HCT116 (cell line): ENCODE measurements around the gene NINJ2. TPM values are rescaled to one million over a fixed set of nuclear protein-coding genes. Genes with fewer than 3 reads are reported as not detected.

Source experiments
- ATAC-seq: fragments of 200-7000 bp; cut with Tn5 transposase; 2 replicates; pipeline ENCODE4 v1.9.1; 2020; ENCODE audit warnings: mild to moderate bottlenecking, moderate library complexity
- BruUV-seq: library from RNA; stranded (reverse); fragments of 400-500 nt; replicated peaks from 2 replicates; lab custom pipeline; 2021; lab: Mats Ljungman, UMichigan
- CTCF ChIA-PET: fragments of 300-600 bp; sonication (Branson Sonifier 250); formaldehyde crosslinking; loops from one replicate; lab custom pipeline; 2021; ENCODE audit warnings: antibody characterized with exemption; lab: Charles Lee
- POLR2A ChIA-PET: fragments of 300-600, 350-600 bp; sonication (Branson Sonifier 250); formaldehyde crosslinking; loops from one replicate; lab custom pipeline; 2021; ENCODE audit warnings: antibody characterized with exemption; lab: Charles Lee
- RAD21 ChIA-PET, 2 experiments: fragments of 300-600 bp; sonication (Branson Sonifier 250); formaldehyde crosslinking; loops; one replicate each; lab custom pipeline; 2023; ENCODE audit warnings: low total read pairs in 2 of 2; ENCODE audit not compliant: uncharacterized antibody in 2 of 2, unreplicated experiment in 2 of 2, low non-redundant PET in 1 of 2; lab: Charles Lee
- DNase-seq: peaks from one replicate; pipeline ENCODE4 v3.0.0-alpha.2; 2010; ENCODE audit warnings: low read depth, low spot score
- H2AFZ ChIP-seq: fragments of 200-600 bp; shearing (Covaris generic), sonication (generic); 2 replicates; pipeline ENCODE4 v1.6.1; 2017; ENCODE audit warnings: low read depth, mixed run types, mixed read lengths, antibody characterized with exemption, low read length; ENCODE audit not compliant: poor library complexity, severe bottlenecking
- H3K27ac ChIP-seq: 2 replicates; pipeline ENCODE4 v1.5.1; 2012; ENCODE audit warnings: low read depth, low read length
- H3K27me3 ChIP-seq: fragments of 200-600 bp; sonication (generic); 2 replicates; pipeline ENCODE4 v1.6.1; 2016; ENCODE audit warnings: mixed run types, low read length, mixed read lengths; ENCODE audit not compliant: insufficient read depth
- H3K36me3 ChIP-seq, 2 experiments: fragments of 200-500 bp in 1 of 2; fragments of 200-600 bp in 1 of 2; sonication (Bioruptor generic) in 1 of 2; sonication (generic) in 1 of 2; 2 replicates each; pipeline versions ENCODE4 v1.5.1 to v1.6.1; 2014 to 2016; ENCODE audit warnings: low read length in 2 of 2, inconsistent platforms in 1 of 2, mixed read lengths in 1 of 2, mixed run types in 1 of 2; ENCODE audit not compliant: insufficient read depth in 2 of 2, control insufficient read depth in 1 of 2
- H3K4me1 ChIP-seq, 2 experiments: fragments of 200-600 bp in 1 of 2; sonication (generic) in 1 of 2; 2 replicates each; pipeline versions ENCODE4 v1.5.1 to v1.6.1; 2012 to 2017; ENCODE audit warnings: low read length in 2 of 2, inconsistent platforms in 1 of 2, mild to moderate bottlenecking in 1 of 2, mixed read lengths in 1 of 2, mixed run types in 1 of 2, moderate library complexity in 1 of 2; ENCODE audit not compliant: insufficient read depth in 2 of 2, control insufficient read depth in 1 of 2
- H3K4me2 ChIP-seq: fragments of 200-600 bp; sonication (generic); 2 replicates; pipeline ENCODE4 v1.6.1; 2017; ENCODE audit warnings: mixed run types, low read length, mixed read lengths
- H3K4me3 ChIP-seq, 2 experiments: fragments of 200-600 bp in 1 of 2; sonication (generic) in 1 of 2; replicated peaks in 1 of 2; 2 replicates each; pipeline ENCODE4 v1.5.1; 2011 to 2016; ENCODE audit warnings: low read length in 2 of 2, control low read depth in 1 of 2, low read depth in 1 of 2, mild to moderate bottlenecking in 1 of 2, mixed read lengths in 1 of 2, mixed run types in 1 of 2
- H3K79me2 ChIP-seq: fragments of 200-600 bp; sonication (generic); 2 replicates; pipeline ENCODE4 v1.6.1; 2017; ENCODE audit warnings: mild to moderate bottlenecking, mixed run types, low read length, moderate library complexity, mixed read lengths; ENCODE audit not compliant: insufficient read depth
- H3K9ac ChIP-seq: fragments of 200-600 bp; sonication (generic); 2 replicates; pipeline ENCODE4 v1.6.1; 2016; ENCODE audit warnings: low read length, mixed read lengths
- H3K9me2 ChIP-seq: fragments of 200-600 bp; sonication (generic), shearing (Covaris generic); 2 replicates; pipeline ENCODE4 v1.6.1; 2017; ENCODE audit warnings: mixed run types, mild to moderate bottlenecking, moderate library complexity; ENCODE audit not compliant: insufficient read depth
- H3K9me3 ChIP-seq, 2 experiments: fragments of 200-500 bp in 1 of 2; fragments of 200-600 bp in 1 of 2; sonication (Bioruptor generic) in 1 of 2; sonication (generic) in 1 of 2; 2 replicates each; pipeline ENCODE4 v1.6.1; 2014 to 2017; ENCODE audit warnings: low read length in 2 of 2, mixed read lengths in 2 of 2, inconsistent platforms in 1 of 2, low read depth in 1 of 2, mild to moderate bottlenecking in 1 of 2, mixed run types in 1 of 2, moderate library complexity in 1 of 2; ENCODE audit not compliant: control insufficient read depth in 1 of 2, insufficient read depth in 1 of 2
- H4K20me1 ChIP-seq: fragments of 200-600 bp; sonication (generic), shearing (Covaris generic); 2 replicates; pipeline ENCODE4 v1.6.1; 2017; ENCODE audit warnings: mixed run types, mild to moderate bottlenecking, moderate library complexity; ENCODE audit not compliant: insufficient read depth
- CEBPB ChIP-seq: IDR thresholded peaks from 2 replicates; pipeline ENCODE4 v1.6.1; 2012; ENCODE audit warnings: low read depth
- ELF1 ChIP-seq: IDR thresholded peaks from 2 replicates; pipeline ENCODE4 v1.6.1; 2012; ENCODE audit warnings: low read depth, borderline replicate concordance
- EZH2 ChIP-seq: fragments of 200-600 bp; sonication (generic); IDR thresholded peaks from 2 replicates; pipeline ENCODE4 v1.6.1; 2017; ENCODE audit warnings: antibody characterized with exemption, mixed run types
- EZH2phosphoT487 ChIP-seq: fragments of 200-600 bp; IDR thresholded peaks from 2 replicates; pipeline ENCODE4 v1.6.1; 2018; ENCODE audit warnings: antibody characterized with exemption, borderline replicate concordance
- FOSL1 ChIP-seq: IDR thresholded peaks from 2 replicates; pipeline ENCODE4 v1.6.1; 2012; ENCODE audit warnings: low read depth
- JUND ChIP-seq: IDR thresholded peaks from 2 replicates; pipeline ENCODE4 v1.6.1; 2012
- POLR2A ChIP-seq: IDR thresholded peaks from 2 replicates; pipeline ENCODE4 v1.7.0; 2011; ENCODE audit warnings: borderline replicate concordance; ENCODE audit not compliant: insufficient read depth, insufficient read length; ENCODE audit errors: extremely low read depth
- POLR2AphosphoS5 ChIP-seq: IDR thresholded peaks from 2 replicates; pipeline ENCODE4 v1.6.1; 2011; ENCODE audit warnings: mild to moderate bottlenecking, low read depth, low read length, moderate library complexity
- YY1 ChIP-seq: IDR thresholded peaks from 2 replicates; pipeline ENCODE4 v1.6.1; 2011; ENCODE audit warnings: low read length, low read depth, moderate library complexity, mild to moderate bottlenecking; ENCODE audit not compliant: insufficient replicate concordance; ENCODE audit errors: extremely low read depth
- ZNF274 ChIP-seq: fragments of 200-500 bp; sonication (Bioruptor generic); IDR thresholded peaks from 2 replicates; pipeline ENCODE4 v1.6.1; 2014; ENCODE audit warnings: mild to moderate bottlenecking, low read depth, low read length, inconsistent platforms
- intact Hi-C: fragments of 100-400 bp; cut with micrococcal nuclease; formaldehyde crosslinking; loops from 2 replicates; pipeline ENCODE4 v1.10.0; 2022
- total RNA-seq: library from RNA; stranded (reverse); gene quantifications from one replicate; pipeline ENCODE4 v1.2.1, GENCODE V29; 2021; ENCODE audit not compliant: unreplicated experiment
- TF ChIP-seq, protein P1 (sequence below): IDR thresholded peaks from 2 replicates; pipeline ENCODE4 v1.6.1; 2011; ENCODE audit warnings: mild to moderate bottlenecking, low read length, moderate library complexity; ENCODE audit not compliant: insufficient replicate concordance; ENCODE audit errors: extremely low read depth
- TF ChIP-seq, protein P2 (sequence below): IDR thresholded peaks from 2 replicates; pipeline ENCODE4 v1.6.1; 2012
- TF ChIP-seq, protein P3 (sequence below), 3 experiments: fragments of 200-600 bp in 1 of 3; sonication (generic) in 1 of 3; IDR thresholded peaks in 2 of 3; conservative IDR thresholded peaks in 1 of 3; 2 replicates each; pipeline ENCODE4 v1.5.1; 2012 to 2017; ENCODE audit warnings: low read depth in 2 of 3, low read length in 2 of 3, antibody characterized with exemption in 1 of 3, borderline replicate concordance in 1 of 3, control low read depth in 1 of 3, mild to moderate bottlenecking in 1 of 3, mixed read lengths in 1 of 3, mixed run types in 1 of 3, moderate library complexity in 1 of 3; ENCODE audit not compliant: insufficient read depth in 1 of 3

The NINJ2 gene
- total RNA-seq, 1 experiment from 2014 or later = not detected

DNA sequence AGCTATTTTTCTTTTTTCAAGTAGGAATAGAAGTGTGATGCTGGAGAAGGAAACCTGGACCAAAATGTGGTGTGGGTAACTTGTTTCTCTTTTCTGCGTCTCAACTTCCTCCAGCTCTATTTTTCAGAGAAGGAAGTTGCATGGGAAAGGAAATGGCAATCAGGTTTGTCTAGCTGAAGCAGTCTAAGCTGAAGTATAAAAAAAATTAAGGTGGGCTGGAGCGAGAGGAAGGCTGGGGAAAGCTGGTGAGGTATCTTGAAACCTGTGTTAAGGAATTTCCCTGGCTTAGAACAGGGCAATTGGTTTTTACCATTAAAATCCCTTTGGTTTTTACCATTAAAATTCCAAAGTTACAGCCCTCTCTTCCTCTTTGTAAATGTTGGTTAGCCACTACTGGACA is 34.2 kb upstream of the NINJ2 start:
- no peak for ATAC-seq
- Histone ChIP-seq H3K4me2 (no peak overlapping the region), H3K36me3 (no peaks in the 10 kb centered on the region), H3K4me1 (no peaks in the 10 kb centered on the region)
- CTCF ChIA-PET = no interaction called here
- POLR2A ChIA-PET = no interaction called here
- TF ChIP-seq POLR2A (no peak), ZNF274 (no peak), EZH2phosphoT487 (no peak), CEBPB (no peak), POLR2AphosphoS5 (no peak), YY1 (no peak), EZH2 (no peak), FOSL1 (no peak), ELF1 (no peak), JUND (no peak)
- TF ChIP-seq, protein P1, sequence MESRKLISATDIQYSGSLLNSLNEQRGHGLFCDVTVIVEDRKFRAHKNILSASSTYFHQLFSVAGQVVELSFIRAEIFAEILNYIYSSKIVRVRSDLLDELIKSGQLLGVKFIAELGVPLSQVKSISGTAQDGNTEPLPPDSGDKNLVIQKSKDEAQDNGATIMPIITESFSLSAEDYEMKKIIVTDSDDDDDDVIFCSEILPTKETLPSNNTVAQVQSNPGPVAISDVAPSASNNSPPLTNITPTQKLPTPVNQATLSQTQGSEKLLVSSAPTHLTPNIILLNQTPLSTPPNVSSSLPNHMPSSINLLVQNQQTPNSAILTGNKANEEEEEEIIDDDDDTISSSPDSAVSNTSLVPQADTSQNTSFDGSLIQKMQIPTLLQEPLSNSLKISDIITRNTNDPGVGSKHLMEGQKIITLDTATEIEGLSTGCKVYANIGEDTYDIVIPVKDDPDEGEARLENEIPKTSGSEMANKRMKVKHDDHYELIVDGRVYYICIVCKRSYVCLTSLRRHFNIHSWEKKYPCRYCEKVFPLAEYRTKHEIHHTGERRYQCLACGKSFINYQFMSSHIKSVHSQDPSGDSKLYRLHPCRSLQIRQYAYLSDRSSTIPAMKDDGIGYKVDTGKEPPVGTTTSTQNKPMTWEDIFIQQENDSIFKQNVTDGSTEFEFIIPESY = no peak
- TF ChIP-seq, protein P2, sequence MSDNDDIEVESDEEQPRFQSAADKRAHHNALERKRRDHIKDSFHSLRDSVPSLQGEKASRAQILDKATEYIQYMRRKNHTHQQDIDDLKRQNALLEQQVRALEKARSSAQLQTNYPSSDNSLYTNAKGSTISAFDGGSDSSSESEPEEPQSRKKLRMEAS = no peak
- TF ChIP-seq, protein P3, sequence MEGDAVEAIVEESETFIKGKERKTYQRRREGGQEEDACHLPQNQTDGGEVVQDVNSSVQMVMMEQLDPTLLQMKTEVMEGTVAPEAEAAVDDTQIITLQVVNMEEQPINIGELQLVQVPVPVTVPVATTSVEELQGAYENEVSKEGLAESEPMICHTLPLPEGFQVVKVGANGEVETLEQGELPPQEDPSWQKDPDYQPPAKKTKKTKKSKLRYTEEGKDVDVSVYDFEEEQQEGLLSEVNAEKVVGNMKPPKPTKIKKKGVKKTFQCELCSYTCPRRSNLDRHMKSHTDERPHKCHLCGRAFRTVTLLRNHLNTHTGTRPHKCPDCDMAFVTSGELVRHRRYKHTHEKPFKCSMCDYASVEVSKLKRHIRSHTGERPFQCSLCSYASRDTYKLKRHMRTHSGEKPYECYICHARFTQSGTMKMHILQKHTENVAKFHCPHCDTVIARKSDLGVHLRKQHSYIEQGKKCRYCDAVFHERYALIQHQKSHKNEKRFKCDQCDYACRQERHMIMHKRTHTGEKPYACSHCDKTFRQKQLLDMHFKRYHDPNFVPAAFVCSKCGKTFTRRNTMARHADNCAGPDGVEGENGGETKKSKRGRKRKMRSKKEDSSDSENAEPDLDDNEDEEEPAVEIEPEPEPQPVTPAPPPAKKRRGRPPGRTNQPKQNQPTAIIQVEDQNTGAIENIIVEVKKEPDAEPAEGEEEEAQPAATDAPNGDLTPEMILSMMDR (IDR thresholded peaks at IDR 0.05 in 2 of 3, conservative IDR thresholded peaks at IDR 0.05 in 1 of 3; ENCODE audit: borderline replicate concordance in 1 of 3, insufficient read depth in 1 of 3, low read depth in 2 of 3, low read length in 2 of 3) = no peak
- TF ChIP-seq, all 23 proteins: peak for 0
- H3K27me3 ChIP-seq = no peaks in the 10 kb centered on the region
- H3K9ac ChIP-seq = no peak overlapping the region
- no peaks in the 10 kb centered on the region for H3K9me2 ChIP-seq
- no peaks in the 10 kb centered on the region for H3K79me2 ChIP-seq
- H3K4me3 ChIP-seq = no peak overlapping the region
- BruUV-seq = no TSS peak
- RAD21 ChIA-PET = no interaction called here
- no peaks in the 10 kb centered on the region for H4K20me1 ChIP-seq
- H3K27ac ChIP-seq = no peak overlapping the region
- no peak for DNase-seq
- intact Hi-C loops = no loop called here
- no peak overlapping the region for H2AFZ ChIP-seq
- H3K9me3 ChIP-seq = peaks cover 5 to 11% of the 10 kb centered on the region in 2 experiments; a peak in 1 of 4 replicates
